ENCODE measurements around the gene RTN4RL2. TPM values are rescaled to one million over a fixed set of nuclear protein-coding genes. Genes with fewer than 3 reads are reported as not detected.
A peak's percentile ranks its signal among the peaks of the same experiment; 100 is the strongest.

Gene RTN4RL2
- total RNA-seq, 6 donors from 2014 or later, result 1.1 to 4.1 (median 2.0) TPM; not detected in 1

DNA sequence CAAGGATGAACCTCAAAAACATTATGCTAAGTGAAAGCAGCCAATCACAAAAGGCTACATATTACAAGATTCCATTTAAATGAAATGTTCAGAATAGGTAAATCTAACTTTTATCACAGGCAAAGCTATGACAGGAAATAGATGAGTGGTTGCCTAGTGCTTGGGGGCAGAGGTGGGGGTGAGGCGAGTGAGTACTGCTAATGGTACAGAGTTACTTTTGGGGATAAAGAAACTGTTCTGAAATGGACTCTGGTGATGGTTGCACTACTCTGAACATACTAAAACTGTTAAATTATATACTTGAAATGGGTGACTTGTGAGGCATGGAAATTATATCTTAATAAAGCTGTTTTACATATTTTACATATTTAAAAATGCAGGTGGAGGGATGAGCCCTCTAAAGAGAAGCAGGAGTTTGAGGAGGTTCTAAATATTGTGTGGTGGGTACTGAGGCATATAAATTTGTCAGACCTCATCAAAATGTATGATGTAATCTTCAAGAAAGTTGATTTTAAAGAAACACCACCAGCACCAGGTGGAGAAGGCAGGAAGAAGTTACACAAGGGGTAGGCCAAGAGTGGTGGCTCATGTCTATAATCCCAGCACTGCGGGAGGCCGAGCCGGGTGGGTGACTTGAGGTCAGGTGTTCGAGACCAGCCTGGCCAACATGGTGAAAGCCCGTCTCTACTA is 51.6 kb downstream of the RTN4RL2 start:
- no peak for DNase-seq
- TF ChIP-seq POLR2A (IDR thresholded peaks at IDR 0.05), result no peak
- TF ChIP-seq EP300 (IDR thresholded peaks at IDR 0.05), result no peak
- TF ChIP-seq, protein P1, sequence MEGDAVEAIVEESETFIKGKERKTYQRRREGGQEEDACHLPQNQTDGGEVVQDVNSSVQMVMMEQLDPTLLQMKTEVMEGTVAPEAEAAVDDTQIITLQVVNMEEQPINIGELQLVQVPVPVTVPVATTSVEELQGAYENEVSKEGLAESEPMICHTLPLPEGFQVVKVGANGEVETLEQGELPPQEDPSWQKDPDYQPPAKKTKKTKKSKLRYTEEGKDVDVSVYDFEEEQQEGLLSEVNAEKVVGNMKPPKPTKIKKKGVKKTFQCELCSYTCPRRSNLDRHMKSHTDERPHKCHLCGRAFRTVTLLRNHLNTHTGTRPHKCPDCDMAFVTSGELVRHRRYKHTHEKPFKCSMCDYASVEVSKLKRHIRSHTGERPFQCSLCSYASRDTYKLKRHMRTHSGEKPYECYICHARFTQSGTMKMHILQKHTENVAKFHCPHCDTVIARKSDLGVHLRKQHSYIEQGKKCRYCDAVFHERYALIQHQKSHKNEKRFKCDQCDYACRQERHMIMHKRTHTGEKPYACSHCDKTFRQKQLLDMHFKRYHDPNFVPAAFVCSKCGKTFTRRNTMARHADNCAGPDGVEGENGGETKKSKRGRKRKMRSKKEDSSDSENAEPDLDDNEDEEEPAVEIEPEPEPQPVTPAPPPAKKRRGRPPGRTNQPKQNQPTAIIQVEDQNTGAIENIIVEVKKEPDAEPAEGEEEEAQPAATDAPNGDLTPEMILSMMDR (IDR thresholded peaks at IDR 0.05), result no peak
- TF ChIP-seq POLR2AphosphoS5 (IDR thresholded peaks at IDR 0.05), result no peak
- Histone ChIP-seq H3K27me3 (no peaks in the 10 kb centered on the region), H3K36me3 (no peaks in the 10 kb centered on the region), H3K27ac (no peak overlapping the region), H3K9me3 (no peaks in the 10 kb centered on the region), H3K4me1 (peaks cover 11 to 27% (median 16%) of the 10 kb centered on the region in 4 donors), H3K4me3 (no peak overlapping the region)
- ATAC-seq (ENCODE audit: low FRiP score in 2 of 2), result no peak
- 89 to 97% methylated on average over 6 of the region's 6 CpGs for WGBS, 2 donors

DNA sequence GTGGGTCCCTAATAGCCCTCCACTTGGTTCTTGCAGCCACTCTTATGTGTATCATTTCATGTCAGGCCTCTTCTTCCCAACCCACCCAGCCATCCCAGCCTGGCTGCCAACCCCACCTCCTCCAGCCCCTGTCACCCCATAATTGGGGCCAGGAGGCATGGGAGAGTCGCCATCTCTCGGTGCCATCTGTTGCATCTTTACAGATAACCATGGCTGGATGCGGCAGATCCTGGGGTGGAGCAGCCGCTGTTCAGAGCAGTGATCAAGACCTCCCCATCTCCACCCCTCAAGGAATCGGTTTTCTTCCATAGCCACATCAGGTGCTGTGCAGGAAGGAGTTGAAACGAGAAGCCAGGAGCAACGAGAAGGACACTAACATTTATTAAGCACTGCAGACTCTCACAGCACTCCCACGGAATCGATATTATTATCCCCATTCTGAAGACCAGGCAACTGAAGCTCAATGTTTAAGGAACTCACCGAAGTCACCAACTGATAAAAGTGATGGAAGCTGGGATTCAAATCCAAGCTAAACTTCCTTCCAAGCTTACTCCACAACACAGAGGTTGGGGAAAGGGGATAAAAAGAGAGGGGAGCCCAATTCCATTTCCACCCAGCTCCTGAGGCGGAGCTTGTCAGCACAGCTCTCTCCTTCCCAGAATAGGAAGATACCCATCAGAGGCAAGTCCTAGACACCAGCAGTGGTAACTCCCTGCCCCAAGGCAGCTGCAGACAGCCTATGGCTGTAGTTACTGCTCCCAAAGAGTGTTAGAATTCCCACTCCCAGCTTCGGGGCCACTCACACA is 52.5 kb downstream of the RTN4RL2 start:
- H3K27me3 ChIP-seq, result no peaks in the 10 kb centered on the region
- TF ChIP-seq EP300 (IDR thresholded peaks at IDR 0.05) (no peak), POLR2AphosphoS5 (IDR thresholded peaks at IDR 0.05) (no peak), POLR2A (IDR thresholded peaks at IDR 0.05) (no peak)
- TF ChIP-seq, protein P1 (IDR thresholded peaks at IDR 0.05), result no peak
- peak overlapping the region in 1 of 4 donors; percentile 71 for H3K27ac ChIP-seq
- no peaks in the 10 kb centered on the region for H3K36me3 ChIP-seq
- no peak for DNase-seq
- H3K4me3 ChIP-seq, result no peak overlapping the region
- 89% methylated on average over 10 to 12 of the region's 12 CpGs for WGBS, 2 donors
- peaks cover 11 to 27% (median 16%) of the 10 kb centered on the region in 4 donors for H3K4me1 ChIP-seq
- no peaks in the 10 kb centered on the region for H3K9me3 ChIP-seq
- ATAC-seq (ENCODE audit: low FRiP score in 2 of 2), result no peak

DNA sequence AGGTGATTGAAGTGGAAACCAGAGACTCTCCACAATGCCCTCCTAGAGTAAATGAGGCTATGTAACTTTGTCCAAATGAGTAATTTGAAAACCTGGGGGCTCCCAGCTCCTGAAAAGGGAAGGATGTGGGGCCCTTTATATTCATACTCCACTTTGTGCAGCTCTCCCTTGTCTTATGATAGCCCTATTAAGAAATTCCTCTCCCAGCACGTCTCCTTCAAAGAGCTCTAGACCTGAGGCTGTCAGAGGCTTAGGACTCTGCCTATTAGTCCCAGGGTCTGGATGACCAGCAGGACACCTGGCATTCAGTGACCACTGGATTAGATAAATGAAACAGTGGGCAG is 53.1 kb downstream of the RTN4RL2 start:
- 24 to 55% methylated on average over 1 of the region's 1 CpG for WGBS, 2 donors
- Histone ChIP-seq H3K27ac (peak overlapping the region in 2 of 4 donors; percentile 71 to 73), H3K4me3 (peak overlapping the region in 2 of 4 donors; percentile 81 to 89), H3K36me3 (no peaks in the 10 kb centered on the region), H3K4me1 (peaks cover 11 to 27% (median 16%) of the 10 kb centered on the region in 4 donors), H3K27me3 (no peaks in the 10 kb centered on the region), H3K9me3 (no peaks in the 10 kb centered on the region)
- DNase-seq, result no peak
- TF ChIP-seq POLR2A (IDR thresholded peaks at IDR 0.05) (no peak), POLR2AphosphoS5 (IDR thresholded peaks at IDR 0.05) (no peak), EP300 (IDR thresholded peaks at IDR 0.05) (no peak)
- TF ChIP-seq, protein P1 (IDR thresholded peaks at IDR 0.05), result no peak
- no peak for ATAC-seq (ENCODE audit: low FRiP score in 2 of 2)

DNA sequence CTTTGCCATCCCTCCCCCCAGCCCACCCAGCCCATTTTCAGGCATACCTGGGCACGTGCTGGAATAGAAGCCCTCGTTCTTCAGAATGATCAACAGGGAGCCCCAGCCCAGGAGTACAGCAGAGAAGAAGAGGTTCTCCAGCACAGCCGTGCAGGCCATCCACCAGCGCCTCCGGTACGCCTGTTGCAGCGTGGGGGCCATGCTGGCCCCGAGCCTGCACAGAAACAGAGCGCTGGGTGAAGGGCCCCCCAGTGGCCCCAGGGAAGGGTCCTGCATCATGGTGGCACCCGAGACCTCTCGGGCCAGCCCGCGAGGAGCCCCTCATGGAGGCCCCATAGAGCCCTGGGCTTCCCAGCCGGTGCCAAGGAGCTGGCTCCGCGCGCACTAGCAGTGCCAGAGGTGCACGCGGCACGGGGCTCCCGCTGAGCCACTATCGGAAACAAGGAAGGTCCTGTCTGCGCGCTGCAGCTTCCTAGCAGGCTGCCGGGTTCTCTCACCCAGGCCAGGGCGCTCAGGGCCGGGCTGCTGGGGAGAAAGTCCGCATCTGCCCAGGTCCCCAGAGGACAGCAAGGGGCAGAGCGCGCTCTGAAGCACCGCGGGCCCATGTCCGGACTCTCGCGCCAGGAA is 53.7 kb downstream of the RTN4RL2 start:
- DNase-seq (peak; percentile 58 to 88), ATAC-seq (ENCODE audit: low FRiP score in 2 of 2) (peak; percentile 59 to 65)
- Histone ChIP-seq H3K4me1 (peaks cover 11 to 27% (median 16%) of the 10 kb centered on the region in 4 donors), H3K4me3 (peak overlapping the region; percentile 65 to 89 (median 80)), H3K27me3 (no peaks in the 10 kb centered on the region), H3K9me3 (no peaks in the 10 kb centered on the region), H3K36me3 (no peaks in the 10 kb centered on the region), H3K27ac (peak overlapping the region in 3 of 4 donors; percentile 71 to 77 (median 73))
- TF ChIP-seq POLR2AphosphoS5 (IDR thresholded peaks at IDR 0.05), result no peak
- TF ChIP-seq POLR2A (IDR thresholded peaks at IDR 0.05), result no peak
- TF ChIP-seq EP300 (IDR thresholded peaks at IDR 0.05), result no peak
- TF ChIP-seq, protein P1 (IDR thresholded peaks at IDR 0.05), result no peak
- 23 to 25% methylated on average over 14 to 23 of the region's 35 CpGs for WGBS, 2 donors

All from upper lobe of left lung (tissue), 6 donors.